Prostate gland (tissue), 2 donors: ENCODE data around the gene FLT1. TPM values are rescaled to one million over a fixed set of nuclear protein-coding genes. Genes with fewer than 3 reads are reported as not detected.

ENCODE experiments used
- DNase-seq: peaks from one replicate; pipeline ENCODE4 v3.0.0-alpha.2; 2019; ENCODE audit warnings: low spot score
- H3K27ac ChIP-seq, 2 donors: fragments of 200-600 bp; sonication (generic); 2 replicates each; pipeline ENCODE4 v1.5.1; 2017 to 2019
- H3K27me3 ChIP-seq: fragments of 200-600 bp; sonication (generic); replicated peaks from 2 replicates; pipeline ENCODE4 v1.5.1; 2019; ENCODE audit not compliant: insufficient read depth
- H3K36me3 ChIP-seq, 2 donors: fragments of 200-600 bp; sonication (generic); 1 replicate in 1 of 2; 2 replicates in 1 of 2; pipeline versions ENCODE4 v1.5.1 to v1.8.1; 2017 to 2019
- H3K4me1 ChIP-seq: fragments of 200-600 bp; sonication (generic); replicated peaks from 2 replicates; pipeline ENCODE4 v1.5.1; 2019
- H3K4me3 ChIP-seq, 2 donors: fragments of 200-600 bp; sonication (generic); 2 replicates each; pipeline ENCODE4 v1.5.1; 2017 to 2019
- H3K9me3 ChIP-seq: fragments of 200-600 bp; sonication (generic); 2 replicates; pipeline ENCODE4 v1.5.1; 2017
- POLR2A ChIP-seq: fragments of 450-650 bp; IDR thresholded peaks from one replicate; pipeline ENCODE4 v1.6.1; 2016; ENCODE audit warnings: antibody characterized with exemption, mild to moderate bottlenecking
- POLR2AphosphoS5 ChIP-seq: sonication (generic); formaldehyde crosslinking; IDR thresholded peaks from one replicate; pipeline ENCODE4 v1.6.1; 2017; ENCODE audit warnings: antibody characterized with exemption
- WGBS: methylation state at CpG from one replicate; pipeline ENCODE4 v1.1.5; 2018; 5-methylcytosine and 5-hydroxymethylcytosine counted together
- intact Hi-C: fragments of 100-400 bp; cut with DNase I; formaldehyde crosslinking; loops from one replicate; pipeline ENCODE4 v1.14.2; 2022
- total RNA-seq, 2 donors: library from RNA; depleted of rRNA; stranded (reverse); fragments of >200 nt; gene quantifications; one replicate each; pipeline ENCODE4 v1.1.0, GENCODE V29; 2016
- TF ChIP-seq, protein P1 (sequence below), 4 experiments: fragments of 200-600 bp in 2 of 4; fragments of 450-650 bp in 2 of 4; sonication (generic) in 2 of 4; IDR thresholded peaks; 1 replicate in 3 of 4; 2 replicates in 1 of 4; pipeline ENCODE4 v1.5.1; 2016 to 2019; ENCODE audit warnings: antibody characterized with exemption in 4 of 4, mild to moderate bottlenecking in 2 of 4, moderate library complexity in 2 of 4

Gene FLT1
- total RNA-seq, 2 donors from 2014 or later = 9.1 to 27.0 TPM

- 96% methylated on average over 1 of the region's 1 CpG for WGBS
- Histone ChIP-seq H3K9me3 (no peaks in the 10 kb centered on the region), H3K4me3 (no peak overlapping the region), H3K36me3 (no peaks in the 10 kb centered on the region), H3K4me1 (no peaks in the 10 kb centered on the region), H3K27me3 (no peaks in the 10 kb centered on the region), H3K27ac (no peak overlapping the region)
- DNase-seq = no peak
- TF ChIP-seq, protein P1, sequence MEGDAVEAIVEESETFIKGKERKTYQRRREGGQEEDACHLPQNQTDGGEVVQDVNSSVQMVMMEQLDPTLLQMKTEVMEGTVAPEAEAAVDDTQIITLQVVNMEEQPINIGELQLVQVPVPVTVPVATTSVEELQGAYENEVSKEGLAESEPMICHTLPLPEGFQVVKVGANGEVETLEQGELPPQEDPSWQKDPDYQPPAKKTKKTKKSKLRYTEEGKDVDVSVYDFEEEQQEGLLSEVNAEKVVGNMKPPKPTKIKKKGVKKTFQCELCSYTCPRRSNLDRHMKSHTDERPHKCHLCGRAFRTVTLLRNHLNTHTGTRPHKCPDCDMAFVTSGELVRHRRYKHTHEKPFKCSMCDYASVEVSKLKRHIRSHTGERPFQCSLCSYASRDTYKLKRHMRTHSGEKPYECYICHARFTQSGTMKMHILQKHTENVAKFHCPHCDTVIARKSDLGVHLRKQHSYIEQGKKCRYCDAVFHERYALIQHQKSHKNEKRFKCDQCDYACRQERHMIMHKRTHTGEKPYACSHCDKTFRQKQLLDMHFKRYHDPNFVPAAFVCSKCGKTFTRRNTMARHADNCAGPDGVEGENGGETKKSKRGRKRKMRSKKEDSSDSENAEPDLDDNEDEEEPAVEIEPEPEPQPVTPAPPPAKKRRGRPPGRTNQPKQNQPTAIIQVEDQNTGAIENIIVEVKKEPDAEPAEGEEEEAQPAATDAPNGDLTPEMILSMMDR (IDR thresholded peaks at IDR 0.05) = no peak
- TF ChIP-seq POLR2A (no peak), POLR2AphosphoS5 (no peak)
- intact Hi-C loops = no loop called here
These were observed 9.8 kb downstream of the FLT1 start for GRCh38 chr13:28485097-28485496.

GRCh38 chr13:28483313-28483931 lies 11.5 kb downstream of the FLT1 start:
- intact Hi-C loops = no loop called here
- H3K4me1 ChIP-seq = no peaks in the 10 kb centered on the region
- 55% methylated on average over 7 of the region's 7 CpGs for WGBS
- no peak overlapping the region for H3K27ac ChIP-seq
- no peak for TF ChIP-seq POLR2A
- TF ChIP-seq POLR2AphosphoS5 = no peak
- TF ChIP-seq, protein P1 (IDR thresholded peaks at IDR 0.05) = no peak
- DNase-seq = no peak
- no peaks in the 10 kb centered on the region for H3K9me3 ChIP-seq
- no peaks in the 10 kb centered on the region for H3K36me3 ChIP-seq
- H3K27me3 ChIP-seq = no peaks in the 10 kb centered on the region
- H3K4me3 ChIP-seq = no peak overlapping the region

- no peak for TF ChIP-seq POLR2AphosphoS5
These were observed 15.9 kb downstream of the FLT1 start for GRCh38 chr13:28479005-28479404.

GRCh38 chr13:28478127-28478526 lies 16.8 kb downstream of the FLT1 start:
- TF ChIP-seq, protein P1 (IDR thresholded peaks at IDR 0.05) = no peak
- TF ChIP-seq POLR2A (no peak), POLR2AphosphoS5 (no peak)
- H3K4me3 ChIP-seq = no peak overlapping the region
- no peaks in the 10 kb centered on the region for H3K4me1 ChIP-seq
- H3K27me3 ChIP-seq = no peaks in the 10 kb centered on the region
- DNase-seq = no peak
- H3K27ac ChIP-seq = no peak overlapping the region
- intact Hi-C loops = no loop called here
- H3K36me3 ChIP-seq = no peaks in the 10 kb centered on the region
- WGBS = 36% methylated on average over 3 of the region's 3 CpGs
- H3K9me3 ChIP-seq = no peaks in the 10 kb centered on the region

More at GRCh38 chr13:28479005-28479404, 15.9 kb downstream of the FLT1 start:
- no peaks in the 10 kb centered on the region for H3K27me3 ChIP-seq
- no peaks in the 10 kb centered on the region for H3K9me3 ChIP-seq
- intact Hi-C loops = no loop called here
- no peak overlapping the region for H3K4me3 ChIP-seq
- WGBS = 73% methylated on average over 1 of the region's 1 CpG
- H3K36me3 ChIP-seq = no peaks in the 10 kb centered on the region
- H3K27ac ChIP-seq = no peak overlapping the region
- no peak for DNase-seq
- H3K4me1 ChIP-seq = no peaks in the 10 kb centered on the region

GRCh38 chr13:28477709-28477973 lies 17.3 kb downstream of the FLT1 start:
- no peaks in the 10 kb centered on the region for H3K9me3 ChIP-seq
- WGBS = 55% methylated on average over 3 of the region's 3 CpGs
- TF ChIP-seq, protein P1 (IDR thresholded peaks at IDR 0.05) = no peak
- TF ChIP-seq POLR2A (no peak), POLR2AphosphoS5 (no peak)
- H3K4me1 ChIP-seq = no peaks in the 10 kb centered on the region
- no peaks in the 10 kb centered on the region for H3K27me3 ChIP-seq
- no peak overlapping the region for H3K4me3 ChIP-seq
- H3K27ac ChIP-seq = no peak overlapping the region
- no peak for DNase-seq
- intact Hi-C loops = no loop called here
- H3K36me3 ChIP-seq = no peaks in the 10 kb centered on the region
